ENCODE data around the gene OPN4. TPM values are rescaled to one million over a fixed set of nuclear protein-coding genes. Genes with fewer than 3 reads are reported as not detected.

The OPN4 gene
- total and polyA plus RNA-seq, 9 of the 15 experiments (the other 6 are each of a cell fraction or from before 2014, with no cell fraction given) = not detected

- no peaks in the 10 kb centered on the region for H3K9me3 ChIP-seq (replicated peaks; ENCODE audit: control insufficient read depth, insufficient read depth, low read depth, low read length)
- in situ Hi-C loops (cut with MboI) = no loop called here
- no peak for DNase-seq (ENCODE audit: extremely low read depth in 1 of 4, low spot score in 3 of 4)
- H3K27me3 ChIP-seq (ENCODE audit: control insufficient read depth in 2 of 2, insufficient read depth in 2 of 2, low read length in 2 of 2) = peaks cover 4 to 89% of the 10 kb centered on the region in 2 experiments; a peak in 3 of 5 replicates
- no peaks in the 10 kb centered on the region for H3K9me1 ChIP-seq (ENCODE audit: control insufficient read depth, insufficient read depth, low read length)
- no peak overlapping the region for H3K9ac ChIP-seq (ENCODE audit: insufficient read depth in 1 of 2, low read depth in 2 of 2, low read length in 2 of 2)
- H4K20me1 ChIP-seq (replicated peaks; ENCODE audit: control insufficient read depth, insufficient read depth, low read length) = no peaks in the 10 kb centered on the region
- no peak overlapping the region for H3K4me2 ChIP-seq (ENCODE audit: insufficient read depth, low read length)
- no peaks in the 10 kb centered on the region for H3K79me2 ChIP-seq (ENCODE audit: control insufficient read depth, insufficient read depth, low read length)
- H3K27ac ChIP-seq (ENCODE audit: extremely low read depth, low read depth, low read length) = no peak overlapping the region
- ATAC-seq = no peak
- H2AFZ ChIP-seq (ENCODE audit: low read depth, low read length) = no peak overlapping the region
- peaks cover 0 to 4% of the 10 kb centered on the region in 2 experiments; a peak in 2 of 5 replicates for H3K4me1 ChIP-seq (replicated peaks in 1 of 2; ENCODE audit: control insufficient read depth in 2 of 2, insufficient read depth in 2 of 2, low read length in 2 of 2)
- intact Hi-C loops (cut with micrococcal nuclease) = no loop called here
- POLR2A ChIA-PET = no interaction called here
- H3K4me3 ChIP-seq = no peak overlapping the region
- 15% methylated on average over 3 of the region's 3 CpGs for WGBS (ENCODE audit: insufficient coverage, low coverage, missing lambda C conversion rate)
- H3K36me3 ChIP-seq (ENCODE audit: control insufficient read depth, insufficient read depth, low read length) = no peaks in the 10 kb centered on the region
- TF ChIP-seq ELF2 (CRISPR knock-in tag; IDR thresholded peaks at IDR 0.05) (no peak), ZNF165 (CRISPR knock-in tag; IDR thresholded peaks at IDR 0.05; ENCODE audit: borderline replicate concordance) (no peak), HMGXB4 (CRISPR knock-in tag; IDR thresholded peaks at IDR 0.05) (no peak), ZBTB26 (CRISPR knock-in tag; IDR thresholded peaks at IDR 0.05) (no peak), ELF1 (tag; IDR thresholded peaks at IDR 0.05) (no peak), HES1 (IDR thresholded peaks at IDR 0.05; ENCODE audit: low read depth) (no peak), ZNF79 (CRISPR knock-in tag; IDR thresholded peaks at IDR 0.05; ENCODE audit: low read depth) (no peak), MYC (IDR thresholded peaks at IDR 0.05; ENCODE audit: low read depth, low read length) (no peak), MYC (CRISPR knock-in tag; IDR thresholded peaks at IDR 0.05; ENCODE audit: borderline replicate concordance, low read depth) (no peak), MIER1 (IDR thresholded peaks at IDR 0.05; ENCODE audit: low read depth) (no peak), SPI1 (IDR thresholded peaks at IDR 0.05; ENCODE audit: borderline replicate concordance, low read depth, low read length) (no peak), NFXL1 (CRISPR knock-in tag; IDR thresholded peaks at IDR 0.05) (no peak), HMG20B (CRISPR knock-in tag; IDR thresholded peaks at IDR 0.05) (no peak), PML (IDR thresholded peaks at IDR 0.05; ENCODE audit: low read length) (no peak)
- no TSS peak for BruUV-seq (replicated peaks)
- CTCF ChIA-PET (ENCODE audit: low intra/inter-chr PET ratio) = no interaction called here
- FAIRE-seq = no peak
These were observed 968 bp upstream of the OPN4 start for GRCh38 chr10:86653379-86653778.
